Keratinocyte (primary cell): ENCODE measurements around the gene MTMR3. TPM values are rescaled to one million over a fixed set of nuclear protein-coding genes. Genes with fewer than 3 reads are reported as not detected.
"Not testable (repeated sequence)": the region's sequence is repeated elsewhere in the genome, so short reads cannot be mapped to it uniquely, and the experiment has no call there.

ENCODE experiments used
- DNase-seq: peaks from one replicate; pipeline ENCODE4 v3.0.0-alpha.2; 2011; ENCODE audit warnings: low read depth, missing footprints, low spot score
- FAIRE-seq: peaks from 2 replicates; lab custom pipeline; 2011; peaks lifted over from hg19 to GRCh38; lab: Jason Lieb, UNC
- H2AFZ ChIP-seq: 2 replicates; pipeline ENCODE4 v1.6.0; 2012; ENCODE audit warnings: low read length, control low read depth, inconsistent platforms; ENCODE audit not compliant: control insufficient read depth
- H3K27ac ChIP-seq: 2 replicates; pipeline ENCODE4 v1.5.1; 2011; ENCODE audit warnings: low read length; ENCODE audit not compliant: control insufficient read depth, insufficient read depth
- H3K27me3 ChIP-seq: 3 replicates; pipeline ENCODE4 v1.6.0; 2011; ENCODE audit warnings: low read length; ENCODE audit not compliant: control insufficient read depth, insufficient read depth; ENCODE audit errors: extremely low read depth
- H3K36me3 ChIP-seq, 2 experiments: 2 replicates in 1 of 2; 3 replicates in 1 of 2; pipeline ENCODE4 v1.5.1; 2011; ENCODE audit warnings: low read length in 2 of 2, mild to moderate bottlenecking in 1 of 2; ENCODE audit not compliant: control insufficient read depth in 2 of 2, insufficient read depth in 2 of 2; ENCODE audit errors: extremely low read depth in 1 of 2
- H3K4me1 ChIP-seq: 3 replicates; pipeline ENCODE4 v1.5.1; 2011; ENCODE audit warnings: low read length; ENCODE audit not compliant: control insufficient read depth, insufficient read depth; ENCODE audit errors: extremely low read depth
- H3K4me2 ChIP-seq: 3 replicates; pipeline ENCODE4 v1.6.0; 2011; ENCODE audit warnings: low read depth, low read length; ENCODE audit not compliant: control insufficient read depth, insufficient read depth; ENCODE audit errors: extremely low read depth
- H3K4me3 ChIP-seq, 3 experiments: fragments of 200-600 bp in 1 of 3; sonication (generic) in 1 of 3; 2 replicates in 2 of 3; 3 replicates in 1 of 3; pipeline ENCODE4 v1.5.1; 2011 to 2016; ENCODE audit warnings: low read length in 3 of 3, mild to moderate bottlenecking in 3 of 3, control low read depth in 2 of 3, inconsistent platforms in 1 of 3, low read depth in 1 of 3, mixed read lengths in 1 of 3, mixed run types in 1 of 3, moderate library complexity in 1 of 3; ENCODE audit not compliant: control insufficient read depth in 2 of 3, insufficient read depth in 2 of 3; ENCODE audit errors: extremely low read depth in 1 of 3
- H3K79me2 ChIP-seq: 2 replicates; pipeline ENCODE4 v1.6.0; 2012; ENCODE audit warnings: low read length; ENCODE audit not compliant: control insufficient read depth, insufficient read depth
- H3K9ac ChIP-seq: 3 replicates; pipeline ENCODE4 v1.6.0; 2011; ENCODE audit warnings: low read length; ENCODE audit not compliant: control insufficient read depth, insufficient read depth; ENCODE audit errors: extremely low read depth
- H3K9me1 ChIP-seq: 3 replicates; pipeline ENCODE4 v1.6.0; 2011; ENCODE audit warnings: low read length; ENCODE audit not compliant: control insufficient read depth, insufficient read depth; ENCODE audit errors: extremely low read depth
- H3K9me3 ChIP-seq: 2 replicates; pipeline ENCODE4 v1.5.1; 2012; ENCODE audit warnings: low read depth, low read length; ENCODE audit not compliant: control insufficient read depth
- H4K20me1 ChIP-seq: 3 replicates; pipeline ENCODE4 v1.6.0; 2011; ENCODE audit warnings: low read length; ENCODE audit not compliant: control insufficient read depth, insufficient read depth; ENCODE audit errors: extremely low read depth
- CTCF ChIP-seq, 3 experiments: IDR thresholded peaks in 1 of 3; conservative IDR thresholded peaks in 1 of 3; optimal IDR thresholded peaks in 1 of 3; 2 replicates in 2 of 3; 3 replicates in 1 of 3; pipeline versions ENCODE3 to v1.5.1; 2011; ENCODE audit warnings: low read length in 3 of 3, mild to moderate bottlenecking in 3 of 3, moderate library complexity in 2 of 3, control low read depth in 1 of 3, inconsistent platforms in 1 of 3; ENCODE audit not compliant: insufficient read depth in 2 of 3; ENCODE audit errors: extremely low read depth in 1 of 3
- EZH2 ChIP-seq: IDR thresholded peaks from one replicate; pipeline ENCODE4 v1.6.1; 2012; ENCODE audit warnings: inconsistent platforms, mild to moderate bottlenecking, low read length, moderate library complexity
- dilution Hi-C: fragments of 300-500 bp; cut with MboI; formaldehyde crosslinking; loops from one replicate; pipeline ENCODE4 v1.7.0; 2020; ENCODE audit warnings: low sequenced_read_pairs; ENCODE audit not compliant: extremely low pct_ligation_motif_present
- polyA plus RNA-seq, 5 experiments: library from polyadenylated mRNA; depleted of rRNA in 3 of 5; stranded (reverse) in 3 of 5; stranded (forward) in 1 of 5; unstranded in 1 of 5; fragments of >200 nt; gene quantifications; 1 replicate in 1 of 5; 2 replicates in 3 of 5; 3 replicates in 1 of 5; pipeline versions ENCODE4 v1.2.1 to v1.2.3, GENCODE V29; 2011 to 2012; ENCODE audit warnings: missing spikeins in 2 of 5, low read depth in 1 of 5, low replicate concordance in 1 of 5

The MTMR3 gene
- polyA plus RNA-seq, 1 donor (not counting 4 experiments of a cell fraction or from before 2014, with no cell fraction given): 16.5 TPM

- H3K9me1 ChIP-seq: no peaks in the 10 kb centered on the region
- dilution Hi-C loops: no loop called here
- no peaks in the 10 kb centered on the region for H4K20me1 ChIP-seq
- no peak overlapping the region for H3K9ac ChIP-seq
- H3K4me3 ChIP-seq: no peak overlapping the region
- H3K4me1 ChIP-seq: no peaks in the 10 kb centered on the region
- H2AFZ ChIP-seq: no peak overlapping the region
- no peaks in the 10 kb centered on the region for H3K79me2 ChIP-seq
- DNase-seq (no peak), FAIRE-seq (no peak)
- no peaks in the 10 kb centered on the region for H3K9me3 ChIP-seq
- H3K4me2 ChIP-seq: no peak overlapping the region
- H3K27me3 ChIP-seq: no peaks in the 10 kb centered on the region
- no peaks in the 10 kb centered on the region for H3K36me3 ChIP-seq
- TF ChIP-seq EZH2 (no peak), CTCF (optimal IDR thresholded peaks at IDR 0.05 in 1 of 3, IDR thresholded peaks at IDR 0.05 in 1 of 3, conservative IDR thresholded peaks at IDR 0.05 in 1 of 3; ENCODE audit: extremely low read depth in 1 of 3, insufficient read depth in 2 of 3, low read length in 3 of 3) (no peak)
- H3K27ac ChIP-seq: no peak overlapping the region
Measured at GRCh38 chr22:29856496-29856895, 26.5 kb upstream of the MTMR3 start.

GRCh38 chr22:29859030-29859429 is 23.9 kb upstream of the MTMR3 start:
- H2AFZ ChIP-seq, H3K9me1 ChIP-seq, H3K4me2 ChIP-seq, dilution Hi-C loops, FAIRE-seq, H3K4me1 ChIP-seq, H3K79me2 ChIP-seq, DNase-seq, H3K27me3 ChIP-seq, H4K20me1 ChIP-seq, H3K36me3 ChIP-seq, H3K27ac ChIP-seq, H3K4me3 ChIP-seq, H3K9me3 ChIP-seq, H3K9ac ChIP-seq: not testable (repeated sequence)
